ENCODE measurements around the gene TRIO. TPM values are rescaled to one million over a fixed set of nuclear protein-coding genes. Genes with fewer than 3 reads are reported as not detected.

TRIO gene
- polyA plus RNA-seq, 1 of the 3 experiments (the other 2 are of a cell fraction): 229 TPM

DNA sequence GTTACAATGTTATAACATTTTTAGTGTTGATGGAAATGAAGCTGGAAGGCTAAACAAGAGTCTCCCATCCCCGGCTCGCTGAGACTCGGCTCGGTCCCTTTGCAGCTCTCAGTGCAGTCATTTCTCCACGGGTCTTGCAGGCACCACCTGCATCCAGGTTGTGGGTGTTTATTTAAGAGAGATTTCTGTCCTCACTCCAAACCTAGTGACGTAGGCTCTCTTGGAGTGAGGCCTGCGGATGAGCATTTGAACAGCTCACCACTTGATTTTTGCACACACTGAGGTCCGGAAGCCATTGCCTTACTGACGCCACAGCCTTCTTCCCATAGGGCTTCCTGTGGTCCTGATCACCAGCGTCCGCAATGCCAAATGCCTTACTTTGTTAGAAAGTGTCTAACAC lies 240.8 kb downstream of the TRIO start:
- Histone ChIP-seq H3K27me3 (ENCODE audit: insufficient read depth) (no peaks in the 10 kb centered on the region), H3K79me2 (ENCODE audit: insufficient read depth) (peaks cover 63% of the 10 kb centered on the region), H3K4me1 (ENCODE audit: control insufficient read depth in 1 of 2, insufficient read depth in 2 of 2, low read depth in 1 of 2, low read length in 1 of 2) (peaks cover 0 to 13% of the 10 kb centered on the region in 2 experiments; a peak in 2 of 4 replicates), H2AFZ (ENCODE audit: low read depth) (no peak overlapping the region), H3K4me2 (no peak overlapping the region), H3K4me3 (ENCODE audit: low read depth in 2 of 2, low read length in 1 of 2) (no peak overlapping the region), H4K20me1 (ENCODE audit: insufficient read depth) (no peaks in the 10 kb centered on the region; the same call in 1 of the 2 replicates), H3K27ac (ENCODE audit: low read depth in 2 of 2, low read length in 1 of 2) (no peak overlapping the region), H3K9me3 (no peaks in the 10 kb centered on the region), H3K36me3 (replicated peaks in 1 of 2; ENCODE audit: control insufficient read depth in 1 of 2, insufficient read depth in 2 of 2, low read length in 1 of 2) (peaks cover 83 to 86% of the 10 kb centered on the region in 2 experiments), H3F3A (replicated peaks; ENCODE audit: insufficient read depth) (peaks cover 4% of the 10 kb centered on the region), H3K9ac (no peak overlapping the region), H3K9me2 (no peaks in the 10 kb centered on the region)
- TF ChIP-seq REST (IDR thresholded peaks at IDR 0.05; ENCODE audit: low read depth, low read length): no peak
- TF ChIP-seq, protein P1, sequence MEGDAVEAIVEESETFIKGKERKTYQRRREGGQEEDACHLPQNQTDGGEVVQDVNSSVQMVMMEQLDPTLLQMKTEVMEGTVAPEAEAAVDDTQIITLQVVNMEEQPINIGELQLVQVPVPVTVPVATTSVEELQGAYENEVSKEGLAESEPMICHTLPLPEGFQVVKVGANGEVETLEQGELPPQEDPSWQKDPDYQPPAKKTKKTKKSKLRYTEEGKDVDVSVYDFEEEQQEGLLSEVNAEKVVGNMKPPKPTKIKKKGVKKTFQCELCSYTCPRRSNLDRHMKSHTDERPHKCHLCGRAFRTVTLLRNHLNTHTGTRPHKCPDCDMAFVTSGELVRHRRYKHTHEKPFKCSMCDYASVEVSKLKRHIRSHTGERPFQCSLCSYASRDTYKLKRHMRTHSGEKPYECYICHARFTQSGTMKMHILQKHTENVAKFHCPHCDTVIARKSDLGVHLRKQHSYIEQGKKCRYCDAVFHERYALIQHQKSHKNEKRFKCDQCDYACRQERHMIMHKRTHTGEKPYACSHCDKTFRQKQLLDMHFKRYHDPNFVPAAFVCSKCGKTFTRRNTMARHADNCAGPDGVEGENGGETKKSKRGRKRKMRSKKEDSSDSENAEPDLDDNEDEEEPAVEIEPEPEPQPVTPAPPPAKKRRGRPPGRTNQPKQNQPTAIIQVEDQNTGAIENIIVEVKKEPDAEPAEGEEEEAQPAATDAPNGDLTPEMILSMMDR (IDR thresholded peaks at IDR 0.05): no peak
- no peak for TF ChIP-seq RXRA (IDR thresholded peaks at IDR 0.05; ENCODE audit: borderline replicate concordance, low read depth)
- TF ChIP-seq JUND (IDR thresholded peaks at IDR 0.05): no peak
- ChIA-PET CTCF (interaction anchor here (0.7 to 2.8 kb wide), 3 partner anchors 12 to 265 kb away, joined by 3 to 17 read pairs (median 5); no protein-coding TSS in a partner anchor), POLR2A (no interaction called here)
- WGBS (ENCODE audit: low lambda C conversion rate): 94% methylated on average over 10 of the region's 11 CpGs
- DNase-seq: no peak

- WGBS (ENCODE audit: low lambda C conversion rate): 94% methylated on average over 15 of the region's 15 CpGs
- Histone ChIP-seq H4K20me1 (ENCODE audit: insufficient read depth) (no peaks in the 10 kb centered on the region; the same call in 1 of the 2 replicates), H3K9ac (no peak overlapping the region), H3K4me1 (ENCODE audit: control insufficient read depth in 1 of 2, insufficient read depth in 2 of 2, low read depth in 1 of 2, low read length in 1 of 2) (peaks cover 0 to 13% of the 10 kb centered on the region in 2 experiments; a peak in 2 of 4 replicates), H3K36me3 (replicated peaks in 1 of 2; ENCODE audit: control insufficient read depth in 1 of 2, insufficient read depth in 2 of 2, low read length in 1 of 2) (peaks cover 86 to 87% of the 10 kb centered on the region in 2 experiments), H3K27ac (ENCODE audit: low read depth in 2 of 2, low read length in 1 of 2) (no peak overlapping the region; a peak in 1 of 4 replicates), H3K4me2 (no peak overlapping the region), H3K79me2 (ENCODE audit: insufficient read depth) (peaks cover 60% of the 10 kb centered on the region), H3K9me3 (no peaks in the 10 kb centered on the region), H3K9me2 (no peaks in the 10 kb centered on the region), H2AFZ (ENCODE audit: low read depth) (no peak overlapping the region), H3F3A (replicated peaks; ENCODE audit: insufficient read depth) (peaks cover 4% of the 10 kb centered on the region), H3K4me3 (ENCODE audit: low read depth in 2 of 2, low read length in 1 of 2) (no peak overlapping the region), H3K27me3 (ENCODE audit: insufficient read depth) (no peaks in the 10 kb centered on the region)
- ChIA-PET POLR2A (no interaction called here), CTCF (interaction anchor here (1.0 to 7.0 kb wide), 3 partner anchors 14 to 263 kb away, joined by 3 to 54 read pairs (median 47); no protein-coding TSS in a partner anchor)
- no peak for DNase-seq
- TF ChIP-seq RFX5 (IDR thresholded peaks at IDR 0.05; ENCODE audit: low read length) (no peak), FOXM1 (IDR thresholded peaks at IDR 0.05; ENCODE audit: low read depth) (no peak), TCF12 (IDR thresholded peaks at IDR 0.05) (no peak), RAD21 (IDR thresholded peaks at IDR 0.05; ENCODE audit: low read length) (no peak), TAF1 (IDR thresholded peaks at IDR 0.05; ENCODE audit: borderline replicate concordance, low read depth, low read length) (no peak), ZBTB33 (IDR thresholded peaks at IDR 0.05; ENCODE audit: borderline replicate concordance, low read depth) (no peak), MXI1 (IDR thresholded peaks at IDR 0.05; ENCODE audit: low read depth, low read length) (no peak), CHD2 (IDR thresholded peaks at IDR 0.05; ENCODE audit: low read length, partially characterized antibody) (no peak), RXRA (IDR thresholded peaks at IDR 0.05; ENCODE audit: borderline replicate concordance, low read depth) (no peak), FOSL2 (IDR thresholded peaks at IDR 0.05; ENCODE audit: borderline replicate concordance, low read depth) (no peak)
- TF ChIP-seq, protein P2, sequence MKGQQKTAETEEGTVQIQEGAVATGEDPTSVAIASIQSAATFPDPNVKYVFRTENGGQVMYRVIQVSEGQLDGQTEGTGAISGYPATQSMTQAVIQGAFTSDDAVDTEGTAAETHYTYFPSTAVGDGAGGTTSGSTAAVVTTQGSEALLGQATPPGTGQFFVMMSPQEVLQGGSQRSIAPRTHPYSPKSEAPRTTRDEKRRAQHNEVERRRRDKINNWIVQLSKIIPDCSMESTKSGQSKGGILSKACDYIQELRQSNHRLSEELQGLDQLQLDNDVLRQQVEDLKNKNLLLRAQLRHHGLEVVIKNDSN (IDR thresholded peaks at IDR 0.05; ENCODE audit: borderline replicate concordance, low read depth): no peak
- TF ChIP-seq, protein P3, sequence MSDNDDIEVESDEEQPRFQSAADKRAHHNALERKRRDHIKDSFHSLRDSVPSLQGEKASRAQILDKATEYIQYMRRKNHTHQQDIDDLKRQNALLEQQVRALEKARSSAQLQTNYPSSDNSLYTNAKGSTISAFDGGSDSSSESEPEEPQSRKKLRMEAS (IDR thresholded peaks at IDR 0.05; ENCODE audit: low read depth): no peak
These were observed 241.9 kb downstream of the TRIO start for GRCh38 chr5:14385019-14385418.
